ENCODE measurements around the gene RFX8.

- TF ChIP-seq, protein P1, sequence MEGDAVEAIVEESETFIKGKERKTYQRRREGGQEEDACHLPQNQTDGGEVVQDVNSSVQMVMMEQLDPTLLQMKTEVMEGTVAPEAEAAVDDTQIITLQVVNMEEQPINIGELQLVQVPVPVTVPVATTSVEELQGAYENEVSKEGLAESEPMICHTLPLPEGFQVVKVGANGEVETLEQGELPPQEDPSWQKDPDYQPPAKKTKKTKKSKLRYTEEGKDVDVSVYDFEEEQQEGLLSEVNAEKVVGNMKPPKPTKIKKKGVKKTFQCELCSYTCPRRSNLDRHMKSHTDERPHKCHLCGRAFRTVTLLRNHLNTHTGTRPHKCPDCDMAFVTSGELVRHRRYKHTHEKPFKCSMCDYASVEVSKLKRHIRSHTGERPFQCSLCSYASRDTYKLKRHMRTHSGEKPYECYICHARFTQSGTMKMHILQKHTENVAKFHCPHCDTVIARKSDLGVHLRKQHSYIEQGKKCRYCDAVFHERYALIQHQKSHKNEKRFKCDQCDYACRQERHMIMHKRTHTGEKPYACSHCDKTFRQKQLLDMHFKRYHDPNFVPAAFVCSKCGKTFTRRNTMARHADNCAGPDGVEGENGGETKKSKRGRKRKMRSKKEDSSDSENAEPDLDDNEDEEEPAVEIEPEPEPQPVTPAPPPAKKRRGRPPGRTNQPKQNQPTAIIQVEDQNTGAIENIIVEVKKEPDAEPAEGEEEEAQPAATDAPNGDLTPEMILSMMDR (IDR thresholded peaks at IDR 0.05) = no peak
- TF ChIP-seq POLR2AphosphoS5 (IDR thresholded peaks at IDR 0.05) (no peak), POLR2A (IDR thresholded peaks at IDR 0.05) (no peak)
These were observed 11.4 kb upstream of the RFX8 start for GRCh38 chr2:101486258-101486701.

Data from sigmoid colon (tissue), 4 donors.